Liver (tissue), 9 donors: ENCODE results near the gene GRID1. TPM values are rescaled to one million over a fixed set of nuclear protein-coding genes. Genes with fewer than 3 reads are reported as not detected.

Experiments used
- DNase-seq: peaks from one replicate; pipeline ENCODE4 v3.0.0-alpha.2; 2017; ENCODE audit warnings: low spot score
- H3K27ac ChIP-seq, 2 donors: one replicate each; pipeline ENCODE4 v1.7.0; 2013; ENCODE audit warnings: inconsistent platforms in 2 of 2, low read length in 2 of 2, control low read depth in 1 of 2, low read depth in 1 of 2, mild to moderate bottlenecking in 1 of 2
- H3K27me3 ChIP-seq, 4 donors: one replicate each; pipeline versions ENCODE4 v1.6.1 to v1.7.0; 2013; ENCODE audit warnings: low read length in 3 of 4, inconsistent platforms in 1 of 4, mild to moderate bottlenecking in 1 of 4, moderate library complexity in 1 of 4; ENCODE audit not compliant: control insufficient read depth in 4 of 4, insufficient read depth in 4 of 4
- H3K36me3 ChIP-seq, 4 donors: one replicate each; pipeline versions ENCODE4 v1.6.1 to v1.7.0; 2013; ENCODE audit warnings: low read length in 3 of 4, mild to moderate bottlenecking in 3 of 4, low read depth in 1 of 4, moderate library complexity in 1 of 4; ENCODE audit not compliant: control insufficient read depth in 4 of 4, insufficient read depth in 3 of 4
- H3K4me1 ChIP-seq, 4 donors: one replicate each; pipeline versions ENCODE4 v1.6.1 to v1.7.0; 2013; ENCODE audit warnings: low read length in 3 of 4, mild to moderate bottlenecking in 3 of 4, moderate library complexity in 1 of 4; ENCODE audit not compliant: control insufficient read depth in 4 of 4, insufficient read depth in 4 of 4
- H3K4me3 ChIP-seq, 3 donors: one replicate each; pipeline versions ENCODE4 v1.6.1 to v1.7.0; 2013; ENCODE audit warnings: low read length in 3 of 3, control low read depth in 1 of 3, low read depth in 1 of 3, mild to moderate bottlenecking in 1 of 3
- H3K9ac ChIP-seq, 2 donors: one replicate each; pipeline ENCODE4 v1.7.0; 2013; ENCODE audit warnings: low read length in 2 of 2, mild to moderate bottlenecking in 2 of 2, moderate library complexity in 2 of 2, control low read depth in 1 of 2, low read depth in 1 of 2
- H3K9me3 ChIP-seq, 4 donors: one replicate each; pipeline versions ENCODE4 v1.6.1 to v1.7.0; 2013; ENCODE audit warnings: low read length in 3 of 4; ENCODE audit not compliant: control insufficient read depth in 4 of 4
- ATF3 ChIP-seq: IDR thresholded peaks from 2 replicates; pipeline ENCODE4 v1.6.1; 2016; ENCODE audit warnings: antibody characterized with exemption
- CTCF ChIP-seq: fragments of 150-350 bp; IDR thresholded peaks from 2 replicates; pipeline ENCODE4 v1.5.1; 2017; ENCODE audit warnings: improper control_type of control experiment, low read depth, low read length; ENCODE audit not compliant: missing input control
- EGR1 ChIP-seq, 2 donors: IDR thresholded peaks; 2 replicates each; pipeline ENCODE4 v1.6.1; 2016 to 2018; ENCODE audit warnings: antibody characterized with exemption in 2 of 2, low read depth in 2 of 2
- FOXA1 ChIP-seq: IDR thresholded peaks from 2 replicates; pipeline ENCODE4 v1.6.1; 2016; ENCODE audit warnings: antibody characterized with exemption
- FOXA2 ChIP-seq: IDR thresholded peaks from 2 replicates; pipeline ENCODE4 v1.6.1; 2016; ENCODE audit warnings: antibody characterized with exemption
- GABPA ChIP-seq, 2 donors: IDR thresholded peaks in 1 of 2; conservative IDR thresholded peaks in 1 of 2; 2 replicates each; pipeline ENCODE4 v1.6.1; 2016; ENCODE audit warnings: antibody characterized with exemption in 2 of 2, mild to moderate bottlenecking in 1 of 2, moderate library complexity in 1 of 2
- HNF4A ChIP-seq, 2 donors: conservative IDR thresholded peaks; 2 replicates each; pipeline ENCODE4 v1.6.1; 2016; ENCODE audit warnings: antibody characterized with exemption in 2 of 2, mild to moderate bottlenecking in 2 of 2
- HNF4G ChIP-seq: IDR thresholded peaks from 2 replicates; pipeline ENCODE4 v1.6.1; 2016; ENCODE audit warnings: antibody characterized with exemption
- JUND ChIP-seq, 2 donors: IDR thresholded peaks; 2 replicates each; pipeline ENCODE4 v1.6.1; 2016; ENCODE audit warnings: antibody characterized with exemption in 2 of 2
- MAX ChIP-seq: IDR thresholded peaks from 2 replicates; pipeline ENCODE4 v1.6.1; 2016; ENCODE audit warnings: antibody characterized with exemption
- RAD21 ChIP-seq, 2 donors: IDR thresholded peaks; 2 replicates each; pipeline ENCODE4 v1.6.1; 2016; ENCODE audit warnings: antibody characterized with exemption in 2 of 2, mild to moderate bottlenecking in 2 of 2
- REST ChIP-seq: IDR thresholded peaks from 2 replicates; pipeline ENCODE4 v1.6.1; 2016; ENCODE audit warnings: antibody characterized with exemption, mild to moderate bottlenecking
- RXRA ChIP-seq, 2 donors: IDR thresholded peaks; 2 replicates each; pipeline ENCODE4 v1.6.1; 2017 to 2018; ENCODE audit warnings: antibody characterized with exemption in 2 of 2, mild to moderate bottlenecking in 1 of 2
- SP1 ChIP-seq: IDR thresholded peaks from 2 replicates; pipeline ENCODE4 v1.6.1; 2018; ENCODE audit warnings: antibody characterized with exemption, mild to moderate bottlenecking
- TAF1 ChIP-seq: conservative IDR thresholded peaks from 2 replicates; pipeline ENCODE4 v1.6.1; 2016; ENCODE audit warnings: antibody characterized with exemption, mild to moderate bottlenecking
- YY1 ChIP-seq: IDR thresholded peaks from 2 replicates; pipeline ENCODE4 v1.6.1; 2016; ENCODE audit warnings: antibody characterized with exemption, mild to moderate bottlenecking
- ZBTB33 ChIP-seq: IDR thresholded peaks from 2 replicates; pipeline ENCODE4 v1.6.1; 2016; ENCODE audit warnings: antibody characterized with exemption
- WGBS: extraction: QIAGEN DNeasy Blood & Tissue Kit; methylation state at CpG from one replicate; pipeline ENCODE4 v1.1.7; 2013; 5-methylcytosine and 5-hydroxymethylcytosine counted together
- polyA plus RNA-seq, 2 donors: library from polyadenylated mRNA; stranded (reverse) in 1 of 2; unstranded in 1 of 2; fragments of 200-250 nt in 1 of 2; fragments of >200 nt in 1 of 2; fragmentation: Nextera tagmentation in 1 of 2; extraction: Ambion mirVana in 1 of 2; gene quantifications; one replicate each; pipeline versions ENCODE4 v1.2.1 to v1.2.3, GENCODE V29; 2013 to 2015
- total RNA-seq, 2 donors: library from RNA; depleted of rRNA; stranded (reverse); fragments of >200 nt; gene quantifications; one replicate each; pipeline ENCODE4 v1.2.3, GENCODE V29; 2014
- donor health status: healthy.
- donor health status: healthy.
- donor health status: healthy.
- donor health status: healthy.
- donor health status: healthy.

The GRID1 gene
- total and polyA plus RNA-seq, 4 donors: 0.09 to 0.17 (median 0.14) TPM; not detected in 1

GRCh38 chr10:85643845-85644525, 722.6 kb downstream of the GRID1 start:
- no peak overlapping the region for H3K4me3 ChIP-seq
- H3K27ac ChIP-seq: no peak overlapping the region
- no peaks in the 10 kb centered on the region for H3K4me1 ChIP-seq
- no peaks in the 10 kb centered on the region for H3K9me3 ChIP-seq
- H3K36me3 ChIP-seq: no peaks in the 10 kb centered on the region
- DNase-seq: no peak
- TF ChIP-seq RAD21 (IDR thresholded peaks at IDR 0.05): no peak
- TF ChIP-seq SP1: no peak
- no peak for TF ChIP-seq FOXA2
- no peak for TF ChIP-seq HNF4G
- TF ChIP-seq EGR1 (IDR thresholded peaks at IDR 0.05; ENCODE audit: low read depth in 2 of 2): no peak
- no peak for TF ChIP-seq RXRA (IDR thresholded peaks at IDR 0.05)
- no peak for TF ChIP-seq JUND (IDR thresholded peaks at IDR 0.05)
- TF ChIP-seq ATF3: no peak
- TF ChIP-seq TAF1: no peak
- no peak for TF ChIP-seq ZBTB33
- TF ChIP-seq FOXA1: no peak
- TF ChIP-seq CTCF: no peak
- WGBS: 82% methylated on average over 6 of the region's 6 CpGs
- no peak overlapping the region for H3K9ac ChIP-seq
- no peaks in the 10 kb centered on the region for H3K27me3 ChIP-seq

- Histone ChIP-seq H3K9me3 (no peaks in the 10 kb centered on the region), H3K4me1 (no peaks in the 10 kb centered on the region), H3K36me3 (no peaks in the 10 kb centered on the region), H3K4me3 (no peak overlapping the region), H3K27ac (no peak overlapping the region), H3K27me3 (no peaks in the 10 kb centered on the region), H3K9ac (no peak overlapping the region)
- 70% methylated on average over 4 of the region's 4 CpGs for WGBS
- DNase-seq: no peak
- TF ChIP-seq HNF4A (conservative IDR thresholded peaks at IDR 0.05): no peak
- no peak for TF ChIP-seq JUND (IDR thresholded peaks at IDR 0.05)
- TF ChIP-seq ZBTB33: no peak
- TF ChIP-seq SP1: no peak
- TF ChIP-seq EGR1 (IDR thresholded peaks at IDR 0.05; ENCODE audit: low read depth in 2 of 2): no peak
- TF ChIP-seq FOXA2: no peak
- TF ChIP-seq MAX: no peak
- no peak for TF ChIP-seq HNF4G
- no peak for TF ChIP-seq TAF1
- no peak for TF ChIP-seq RAD21 (IDR thresholded peaks at IDR 0.05)
- TF ChIP-seq RXRA (IDR thresholded peaks at IDR 0.05): no peak
- TF ChIP-seq YY1: no peak
- TF ChIP-seq CTCF: no peak
- TF ChIP-seq REST: no peak
- TF ChIP-seq GABPA (IDR thresholded peaks at IDR 0.05 in 1 of 2, conservative IDR thresholded peaks at IDR 0.05 in 1 of 2): no peak
- no peak for TF ChIP-seq FOXA1
These were observed 723.3 kb downstream of the GRID1 start for GRCh38 chr10:85643171-85643844.
